ENCODE measurements around the gene PVR. TPM values are rescaled to one million over a fixed set of nuclear protein-coding genes. Genes with fewer than 3 reads are reported as not detected.
A peak's percentile ranks its signal among the peaks of the same experiment; 100 is the strongest.

PVR gene
- total and polyA plus RNA-seq, 9 of the 15 experiments (the other 6 are each of a cell fraction or from before 2014, with no cell fraction given) = 0.89 to 14.5 (median 9.8) TPM

GRCh38 chr19:44681992-44682790 lies 38.5 kb downstream of the PVR start:
- Histone ChIP-seq H3K27me3 (ENCODE audit: control insufficient read depth in 2 of 2, insufficient read depth in 2 of 2, low read length in 2 of 2) (no peaks in the 10 kb centered on the region), H3K27ac (ENCODE audit: extremely low read depth, low read depth, low read length) (no peak overlapping the region), H3K4me3 (no peak overlapping the region), H3K79me2 (ENCODE audit: control insufficient read depth, insufficient read depth, low read length) (no peaks in the 10 kb centered on the region), H3K9ac (ENCODE audit: insufficient read depth in 1 of 2, low read depth in 2 of 2, low read length in 2 of 2) (no peak overlapping the region), H3K4me1 (replicated peaks in 1 of 2; ENCODE audit: control insufficient read depth in 2 of 2, insufficient read depth in 2 of 2, low read length in 2 of 2) (peaks cover 10 to 13% of the 10 kb centered on the region in 2 experiments), H3K36me3 (ENCODE audit: control insufficient read depth, insufficient read depth, low read length) (no peaks in the 10 kb centered on the region), H3K9me1 (ENCODE audit: control insufficient read depth, insufficient read depth, low read length) (no peaks in the 10 kb centered on the region), H3K4me2 (ENCODE audit: insufficient read depth, low read length) (no peak overlapping the region), H2AFZ (ENCODE audit: low read depth, low read length) (no peak overlapping the region), H4K20me1 (replicated peaks; ENCODE audit: control insufficient read depth, insufficient read depth, low read length) (no peaks in the 10 kb centered on the region), H3K9me3 (replicated peaks; ENCODE audit: control insufficient read depth, insufficient read depth, low read depth, low read length) (no peaks in the 10 kb centered on the region)
- CTCF ChIA-PET (ENCODE audit: low intra/inter-chr PET ratio) = no interaction called here
- FAIRE-seq (no peak), DNase-seq (ENCODE audit: extremely low read depth in 1 of 4, low spot score in 3 of 4) (no peak), ATAC-seq (no peak)
- TF ChIP-seq CEBPG (CRISPR knock-in tag; IDR thresholded peaks at IDR 0.05) (peak; percentile 49; the same call in 1 of the 2 replicates), CEBPG (tag; conservative IDR thresholded peaks at IDR 0.05 in 1 of 2, IDR thresholded peaks at IDR 0.05 in 1 of 2) (peak in 1 of 2 experiments; percentile 37; a peak in 2 of 4 replicates), ZNF347 (CRISPR knock-in tag; IDR thresholded peaks at IDR 0.05; ENCODE audit: low read depth) (no peak), CEBPB (tag; IDR thresholded peaks at IDR 0.05) (peak; percentile 88)
- 41% methylated on average over 10 of the region's 15 CpGs for WGBS (ENCODE audit: insufficient coverage, low coverage, missing lambda C conversion rate)
- POLR2A ChIA-PET = interaction anchor here (0.6 kb wide), 2 partner anchors 22 to 105 kb away, joined by 3 read pairs; no protein-coding TSS in a partner anchor
- intact Hi-C loops (cut with micrococcal nuclease) (loop anchor here (10.0 kb wide), 1 partner anchor 107 kb away; no protein-coding TSS in a partner anchor), in situ Hi-C loops (cut with MboI) (no loop called here)
- BruUV-seq (replicated peaks) = no TSS peak
